Hematopoietic multipotent progenitor cell (in vitro differentiated cells): ENCODE measurements around the gene RRP1B. TPM values are rescaled to one million over a fixed set of nuclear protein-coding genes. Genes with fewer than 3 reads are reported as not detected.
A peak's percentile ranks its signal among the peaks of the same experiment; 100 is the strongest.

ENCODE experiments used
- DNase-seq, 3 donors: peaks; one replicate each; pipeline ENCODE4 v3.0.0-alpha.2; 2011 to 2015; ENCODE audit warnings: low read depth in 2 of 3, low spot score in 2 of 3
- total RNA-seq: library from RNA; depleted of rRNA; stranded (reverse); fragments of >200 nt; gene quantifications from one replicate; pipeline ENCODE4 v1.2.3, GENCODE V29; 2012

RRP1B gene
- total RNA-seq, 1 donor = 17.8 TPM

GRCh38 chr21:43720539-43721166, 61.3 kb downstream of the RRP1B start:
- DNase-seq = no peak

GRCh38 chr21:43721206-43721605, 61.8 kb downstream of the RRP1B start:
- no peak for DNase-seq

GRCh38 chr21:43721939-43722338, 62.6 kb downstream of the RRP1B start:
- DNase-seq = no peak

GRCh38 chr21:43723648-43724047, 64.3 kb downstream of the RRP1B start:
- DNase-seq = no peak

- no peak for DNase-seq
Observed at GRCh38 chr21:43726686-43727518, 67.5 kb downstream of the RRP1B start.

- no peak for DNase-seq
Observed at GRCh38 chr21:43727519-43728153, 68.3 kb downstream of the RRP1B start.

GRCh38 chr21:43728154-43728466, 68.8 kb downstream of the RRP1B start:
- no peak for DNase-seq

GRCh38 chr21:43728467-43729390, 69.4 kb downstream of the RRP1B start:
- DNase-seq = peak; percentile 62 to 91 (median 83)

GRCh38 chr21:43731476-43731875, 72.1 kb downstream of the RRP1B start:
- DNase-seq = no peak

GRCh38 chr21:43731891-43732711, 72.7 kb downstream of the RRP1B start:
- DNase-seq = no peak

- no peak for DNase-seq
Observed at GRCh38 chr21:43733060-43733459, 73.7 kb downstream of the RRP1B start.

GRCh38 chr21:43733529-43734071, 74.2 kb downstream of the RRP1B start:
- no peak for DNase-seq

GRCh38 chr21:43734131-43734927, 75.0 kb downstream of the RRP1B start:
- DNase-seq = no peak

GRCh38 chr21:43734928-43735229, 75.5 kb downstream of the RRP1B start:
- no peak for DNase-seq

GRCh38 chr21:43735236-43736091, 76.1 kb downstream of the RRP1B start:
- DNase-seq = no peak

GRCh38 chr21:43736224-43736883, 77.0 kb downstream of the RRP1B start:
- no peak for DNase-seq

- no peak for DNase-seq
Observed at GRCh38 chr21:43737158-43737950, 78.0 kb downstream of the RRP1B start.
